Esophagus mucosa (tissue), 1 donor: Measurements from ENCODE around the gene FBXL3. TPM values are rescaled to one million over a fixed set of nuclear protein-coding genes. Genes with fewer than 3 reads are reported as not detected.
"Not testable (repeated sequence)": the region's sequence is repeated elsewhere in the genome, so short reads cannot be mapped to it uniquely, and the experiment has no call there.

Experiments used
- ATAC-seq: fragments of 200-7000 bp; cut with Tn5 transposase; one replicate; pipeline ENCODE4 v1.9.1; 2020
- total RNA-seq: library from RNA; stranded (reverse); gene quantifications from one replicate; pipeline ENCODE4 v1.2.4, GENCODE V29; 2023
- donor health status: DM: yes; HTN: yes; CAD: no.

The FBXL3 gene
- total RNA-seq, 1 donor from 2014 or later: 26.1 TPM

- ATAC-seq: peak; percentile 89
These were observed 46.8 kb downstream of the FBXL3 start for GRCh38 chr13:76980075-76980718.

DNA sequence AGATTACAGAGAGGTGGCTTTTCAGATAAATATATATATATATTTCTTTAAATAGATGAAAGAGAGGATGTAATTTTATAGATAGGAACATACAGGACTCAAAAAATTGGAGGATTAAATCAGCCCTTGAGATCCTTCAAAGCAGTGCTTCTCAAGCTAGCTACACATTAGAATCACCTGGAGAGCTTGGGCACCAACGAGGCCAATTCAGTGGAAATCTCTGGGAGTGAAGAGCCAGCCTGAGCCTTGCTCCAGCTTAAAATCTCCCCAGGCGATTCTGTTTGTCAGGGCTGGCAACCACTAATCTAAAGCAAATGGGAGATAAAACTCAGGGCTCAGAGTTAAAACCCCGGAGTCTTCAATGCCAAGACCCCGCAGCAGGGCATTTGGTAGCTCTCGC, 50.0 kb downstream of the FBXL3 start:
- ATAC-seq: no peak

- ATAC-seq: peak; percentile 24
These were observed 50.5 kb downstream of the FBXL3 start for GRCh38 chr13:76976490-76976889.

- ATAC-seq: peak; percentile 29
These were observed 51.1 kb downstream of the FBXL3 start for GRCh38 chr13:76975863-76976262.

- no peak for ATAC-seq
These were observed 52.4 kb downstream of the FBXL3 start for GRCh38 chr13:76974618-76974975.

DNA sequence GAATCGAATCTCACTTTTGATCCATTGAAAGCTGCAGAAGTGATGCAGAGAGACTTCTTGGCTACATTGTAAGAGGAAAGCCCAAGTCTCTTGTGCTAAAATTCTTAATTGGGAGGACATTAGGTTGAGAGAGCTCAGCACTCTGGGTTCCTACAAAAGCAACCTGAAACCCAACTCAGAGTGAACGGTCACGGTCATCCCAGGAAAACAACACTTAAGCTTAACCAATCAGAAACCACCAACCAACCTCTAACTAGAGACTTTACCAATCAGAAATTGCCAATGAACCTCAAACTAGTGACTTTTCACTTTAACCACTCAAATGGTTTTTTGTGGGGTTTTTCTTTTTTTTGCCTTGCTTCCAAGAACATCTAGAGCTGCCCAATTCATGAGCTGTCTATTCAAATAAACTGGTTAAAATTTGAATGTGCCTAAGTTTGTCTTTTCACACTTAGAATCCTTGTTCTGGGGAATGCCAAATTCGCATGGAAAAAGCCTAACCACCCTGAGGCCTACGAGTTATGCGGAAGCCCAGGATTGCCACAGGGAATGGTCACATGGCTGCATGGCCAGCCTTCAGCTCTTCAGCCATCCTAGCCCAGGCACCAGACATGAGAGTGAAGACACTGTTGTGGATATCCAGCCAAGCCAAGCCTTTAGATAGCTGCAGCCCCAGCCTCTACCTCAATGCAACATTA, 52.9 kb downstream of the FBXL3 start:
- no peak for ATAC-seq

GRCh38 chr13:76971851-76972829, 54.8 kb downstream of the FBXL3 start:
- ATAC-seq: no peak

- no peak for ATAC-seq
These were observed 55.7 kb downstream of the FBXL3 start for GRCh38 chr13:76971215-76971614.

- ATAC-seq: peak; percentile 90
These were observed 57.2 kb downstream of the FBXL3 start for GRCh38 chr13:76969488-76970365.

DNA sequence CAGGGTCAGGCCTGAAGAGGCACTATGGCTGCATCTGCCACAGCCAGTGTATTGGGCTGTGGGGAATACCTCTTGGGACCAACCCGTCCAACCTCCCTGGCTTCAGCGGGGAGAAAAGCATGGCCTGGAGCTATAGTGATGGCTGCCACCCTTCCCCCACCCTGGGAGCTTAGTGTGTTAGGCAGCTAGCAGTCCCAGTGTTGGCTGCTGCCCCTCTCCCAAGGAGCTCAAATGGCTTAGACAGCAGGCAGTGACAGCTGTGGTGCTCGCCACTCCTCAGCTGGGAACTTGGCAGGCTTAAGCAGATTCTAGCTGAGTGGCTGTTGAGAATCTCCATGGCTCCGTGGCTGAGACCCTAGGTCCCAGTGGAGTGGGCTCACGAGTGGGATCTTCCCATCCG, 58.9 kb downstream of the FBXL3 start:
- no peak for ATAC-seq

DNA sequence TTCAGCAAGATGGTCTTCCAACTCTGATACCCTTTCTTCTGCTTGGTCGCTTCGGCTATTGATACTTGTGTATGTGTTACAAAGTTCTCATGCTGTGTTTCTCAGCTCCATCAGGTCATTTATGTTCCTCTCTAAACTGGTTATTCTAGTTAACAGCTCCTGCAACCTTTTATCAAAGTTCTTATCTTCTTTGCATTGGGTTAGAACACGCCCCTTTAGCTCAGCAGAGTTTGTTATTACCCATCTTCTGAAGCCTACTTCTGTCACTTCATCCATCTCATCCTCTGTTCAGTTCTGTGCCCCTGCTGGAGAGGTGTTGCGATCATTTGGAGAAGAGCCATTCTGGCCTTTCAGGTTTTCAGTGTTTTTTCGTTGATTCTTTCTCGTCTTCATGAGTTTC, 59.9 kb downstream of the FBXL3 start:
- ATAC-seq: no peak

- ATAC-seq: peak; percentile 37
These were observed 61.1 kb downstream of the FBXL3 start for GRCh38 chr13:76965759-76966421.

DNA sequence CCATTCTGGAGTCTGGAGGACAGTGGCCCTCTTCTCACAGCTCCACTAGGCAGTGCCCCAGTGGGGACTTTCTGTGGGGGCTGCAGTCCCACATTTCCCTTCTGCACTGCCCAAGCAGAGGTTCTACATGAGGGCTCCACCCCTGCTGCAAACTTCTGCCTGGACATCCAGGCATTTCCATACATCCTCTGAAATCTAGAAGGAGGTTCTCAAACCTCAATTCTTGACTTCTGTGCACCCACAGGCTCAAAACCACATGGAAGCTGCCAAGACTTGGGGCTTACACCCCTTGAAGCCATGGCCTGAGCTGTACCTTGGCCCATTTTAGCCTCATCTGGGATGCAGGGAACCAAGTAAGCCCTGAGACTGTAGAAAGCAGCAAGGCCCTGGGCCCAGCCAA, 67.2 kb downstream of the FBXL3 start:
- not testable (repeated sequence) for ATAC-seq

- ATAC-seq: no peak
These were observed 68.0 kb downstream of the FBXL3 start for GRCh38 chr13:76958841-76959432.

- no peak for ATAC-seq
These were observed 71.3 kb downstream of the FBXL3 start for GRCh38 chr13:76955661-76956060.

Other genes starting within 250 kb of the FBXL3 start
- 10.0 TPM for gene KCTD12, start 140.8 kb downstream of the FBXL3 start, total RNA-seq
- gene ACOD1, start 78.6 kb downstream of the FBXL3 start, total RNA-seq: not detected
- 12.9 TPM for gene CLN5, start 35.1 kb downstream of the FBXL3 start, total RNA-seq